PFSK-1 (cell line): Measurements from ENCODE around the gene CXCR5.

Source experiments
- FOXP2 ChIP-seq: optimal IDR thresholded peaks from 2 replicates; pipeline ENCODE3; 2011; ENCODE audit warnings: borderline replicate concordance, control low read depth, inconsistent platforms; ENCODE audit not compliant: insufficient read depth; ENCODE audit errors: extremely low read length, extremely low read depth
- POLR2AphosphoS5 ChIP-seq: IDR thresholded peaks from 2 replicates; pipeline ENCODE4 v1.6.1; 2012; ENCODE audit warnings: low read depth, mild to moderate bottlenecking, control low read depth, low read length, moderate library complexity
- TAF1 ChIP-seq: IDR thresholded peaks from 2 replicates; pipeline ENCODE4 v1.6.1; 2012; ENCODE audit warnings: low read length, control low read depth, borderline replicate concordance; ENCODE audit not compliant: insufficient read depth

DNA sequence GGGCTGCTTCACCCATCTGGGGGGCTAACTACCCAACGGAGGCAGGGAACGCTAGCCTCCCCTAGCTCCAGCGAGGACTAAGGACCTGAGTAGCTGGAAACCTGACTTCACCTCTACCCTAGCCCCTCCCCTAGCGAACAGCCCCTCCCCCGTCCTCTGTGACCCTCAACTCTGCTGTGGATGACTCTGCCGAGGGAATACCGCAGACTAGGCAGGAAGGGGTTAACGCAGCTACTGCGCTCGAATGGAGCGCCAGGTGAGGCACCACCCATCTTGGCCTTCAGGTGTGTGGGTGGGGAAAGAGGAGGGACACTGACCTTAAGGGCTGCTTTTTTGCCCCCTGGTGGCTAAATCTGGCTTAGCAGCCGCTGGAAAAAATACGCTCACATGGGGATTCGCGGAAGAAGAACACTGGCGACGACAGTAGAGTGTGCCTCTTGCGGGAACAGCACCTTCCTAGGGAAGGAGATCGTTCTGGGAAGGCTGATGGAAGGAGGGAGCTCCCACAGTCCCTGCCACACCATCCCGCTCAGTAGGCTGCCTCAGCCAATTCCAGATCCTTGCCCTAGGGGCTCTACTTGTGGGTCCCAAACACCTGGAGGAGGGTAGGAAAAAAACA is 46.5 kb downstream of the CXCR5 start:
- TF ChIP-seq TAF1: no peak
- TF ChIP-seq POLR2AphosphoS5: no peak
- TF ChIP-seq FOXP2: no peak
